Sigmoid colon (tissue), 4 donors: Measurements from ENCODE around the gene TBL3.

Experiments
- CTCF ChIP-seq, 4 experiments: fragments of 450-650 bp in 3 of 4; fragments of 200-600 bp in 1 of 4; IDR thresholded peaks; one replicate each; pipeline ENCODE4 v1.5.1; 2016 to 2019; ENCODE audit warnings: antibody characterized with exemption in 4 of 4, mild to moderate bottlenecking in 3 of 4, moderate library complexity in 2 of 4
- POLR2AphosphoS5 ChIP-seq, 4 donors: sonication (generic); formaldehyde crosslinking; IDR thresholded peaks; one replicate each; pipeline ENCODE4 v1.6.1; 2017; ENCODE audit warnings: antibody characterized with exemption in 4 of 4

- TF ChIP-seq CTCF (IDR thresholded peaks at IDR 0.05) (no peak), POLR2AphosphoS5 (IDR thresholded peaks at IDR 0.05) (no peak)
These were observed 631 bp downstream of the TBL3 start for GRCh38 chr16:1972490-1972877.
